NT2/D1 (cell line): ENCODE data around the gene NAT9.

Experiments used
- SUZ12 ChIP-seq: IDR thresholded peaks from 2 replicates; pipeline ENCODE4 v1.6.1; 2011; ENCODE audit not compliant: insufficient read length, insufficient read depth; ENCODE audit errors: extremely low read depth
- YY1 ChIP-seq: IDR thresholded peaks from 2 replicates; pipeline ENCODE4 v1.6.1; 2011; ENCODE audit not compliant: insufficient read length, insufficient read depth
- ZNF274 ChIP-seq: IDR thresholded peaks from 2 replicates; pipeline ENCODE4 v1.6.1; 2011; ENCODE audit warnings: mild to moderate bottlenecking, low read depth, low read length

GRCh38 chr17:74816905-74817620 is 40.9 kb upstream of the NAT9 start:
- no peak for TF ChIP-seq SUZ12
- no peak for TF ChIP-seq ZNF274
- no peak for TF ChIP-seq YY1
